PC-9 (cell line): ENCODE results near the gene PER3.

Experiments used
- CTCF ChIP-seq: fragments of 200-600 bp; sonication (generic); conservative IDR thresholded peaks from 2 replicates; pipeline ENCODE4 v1.6.1; 2017; ENCODE audit warnings: mixed run types, antibody characterized with exemption, mild to moderate bottlenecking, moderate library complexity
- EZH2 ChIP-seq: fragments of 200-600 bp; sonication (generic); IDR thresholded peaks from 2 replicates; pipeline ENCODE4 v1.8.0; 2017; ENCODE audit warnings: antibody characterized with exemption, low read depth

GRCh38 chr1:7891804-7892203 is 107.7 kb downstream of the PER3 start:
- TF ChIP-seq CTCF (no peak), EZH2 (no peak)
